SH-SY5Y (cell line): Measurements from ENCODE around the gene PARN.

Experiments used
- GATA2 ChIP-seq: IDR thresholded peaks from 2 replicates; pipeline ENCODE4 v1.6.1; 2011; ENCODE audit warnings: mild to moderate bottlenecking, low read depth, low read length
- GATA3 ChIP-seq: IDR thresholded peaks from 2 replicates; pipeline ENCODE4 v1.6.1; 2011; ENCODE audit warnings: low read depth, mild to moderate bottlenecking, low read length, moderate library complexity

Gene PARN

GRCh38 chr16:14416184-14416583, 213.9 kb downstream of the PARN start:
- TF ChIP-seq GATA2: no peak
- TF ChIP-seq GATA3: no peak

GRCh38 chr16:14415291-14415690, 214.8 kb downstream of the PARN start:
- TF ChIP-seq GATA2: no peak
- TF ChIP-seq GATA3: no peak

DNA sequence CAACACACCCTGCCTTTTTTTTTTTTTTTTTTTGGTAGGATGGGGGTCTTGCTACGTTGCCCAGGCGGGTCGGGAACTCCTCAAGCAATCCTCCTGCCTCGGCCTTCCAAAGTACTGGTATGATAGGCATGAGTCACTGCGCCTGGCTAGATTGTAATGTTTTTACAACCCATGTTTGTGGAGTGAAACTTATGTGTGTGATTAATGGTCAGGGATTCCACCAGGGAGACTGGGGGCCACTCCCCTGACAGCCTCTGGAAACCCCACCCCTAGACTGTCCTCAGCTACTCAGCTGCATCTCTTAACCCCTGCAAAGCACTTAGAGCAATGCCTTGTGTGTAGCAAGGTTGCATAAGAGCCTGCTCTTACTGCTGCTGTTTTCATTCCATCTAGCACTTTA, 220.5 kb downstream of the PARN start:
- TF ChIP-seq GATA3: no peak
- TF ChIP-seq GATA2: no peak

DNA sequence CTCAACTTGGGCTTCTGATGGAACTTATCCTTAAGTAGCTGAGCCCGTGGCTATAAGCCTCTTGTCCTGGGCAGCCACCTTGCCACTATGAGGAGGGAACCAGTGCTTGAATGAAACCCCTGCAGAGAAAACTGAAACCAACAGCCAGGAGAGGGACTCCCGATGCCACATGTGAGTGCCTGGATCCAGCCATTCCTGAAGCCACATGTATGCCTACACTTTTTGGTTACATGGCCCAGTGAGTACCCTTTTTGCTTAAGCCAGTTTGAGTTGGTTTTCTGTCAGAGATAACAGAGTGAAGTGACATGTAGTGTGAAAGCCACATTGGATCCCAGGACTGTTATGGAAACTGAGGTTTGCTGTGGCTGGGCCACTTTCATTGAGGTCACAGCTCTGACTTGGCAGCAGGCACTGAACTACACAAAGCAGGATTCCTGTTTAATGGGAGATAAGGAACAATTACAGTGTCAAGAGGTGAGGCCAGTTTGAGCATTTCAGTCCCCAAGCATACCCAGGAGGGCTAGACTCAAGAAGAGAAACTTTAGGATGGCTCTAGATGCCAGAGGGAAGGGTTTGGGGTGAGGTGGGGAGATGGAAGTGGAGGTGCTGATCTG, 222.2 kb downstream of the PARN start:
- TF ChIP-seq GATA3 (no peak), GATA2 (no peak)

DNA sequence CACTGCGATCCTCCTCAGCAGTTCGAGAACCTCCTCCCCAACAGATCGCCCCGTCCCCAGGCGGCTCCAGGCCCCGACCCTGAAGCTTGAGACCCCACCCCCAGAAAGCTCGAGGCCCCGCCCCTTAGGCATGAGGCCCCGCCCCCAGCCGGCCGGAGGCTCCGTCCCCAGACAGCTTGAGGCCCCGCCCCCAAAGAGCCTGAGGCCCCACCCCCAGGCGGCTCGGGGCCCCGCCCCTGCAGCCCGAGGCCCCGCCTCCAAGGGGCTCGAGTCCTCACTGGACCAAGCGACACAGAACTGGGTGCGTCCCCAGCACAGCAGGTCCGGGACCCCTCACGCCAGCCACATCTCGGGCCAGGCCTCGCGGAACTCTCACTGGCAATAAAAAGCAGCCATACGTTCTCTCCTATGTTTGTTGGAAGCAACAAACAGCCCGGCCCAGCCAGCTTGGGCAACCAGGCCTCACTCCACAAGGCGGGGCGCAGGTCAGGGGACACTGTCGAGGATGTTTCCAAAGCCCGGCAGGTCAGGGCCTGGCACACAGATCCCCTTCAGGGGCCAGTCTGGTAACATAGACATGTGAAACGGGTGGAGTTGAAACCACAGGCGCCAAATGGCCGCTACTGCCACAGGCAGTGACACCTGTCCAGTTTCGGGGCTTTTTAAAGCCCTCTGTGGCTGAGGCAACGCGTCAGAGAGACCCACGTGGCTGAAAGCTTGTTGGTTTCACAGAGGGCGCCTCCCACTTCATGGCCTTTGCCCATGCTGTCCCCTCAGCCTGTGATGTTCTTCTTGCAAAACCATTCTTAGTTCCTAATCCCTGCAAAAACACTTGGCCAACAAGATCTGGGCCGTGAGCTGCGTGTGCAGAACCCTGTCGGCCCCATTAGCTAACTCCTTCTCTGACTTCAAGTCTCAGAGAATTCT, 224.2 kb downstream of the PARN start:
- TF ChIP-seq GATA3 (no peak), GATA2 (no peak)

GRCh38 chr16:14400285-14400977, 229.6 kb downstream of the PARN start:
- TF ChIP-seq GATA2 (no peak), GATA3 (no peak)

DNA sequence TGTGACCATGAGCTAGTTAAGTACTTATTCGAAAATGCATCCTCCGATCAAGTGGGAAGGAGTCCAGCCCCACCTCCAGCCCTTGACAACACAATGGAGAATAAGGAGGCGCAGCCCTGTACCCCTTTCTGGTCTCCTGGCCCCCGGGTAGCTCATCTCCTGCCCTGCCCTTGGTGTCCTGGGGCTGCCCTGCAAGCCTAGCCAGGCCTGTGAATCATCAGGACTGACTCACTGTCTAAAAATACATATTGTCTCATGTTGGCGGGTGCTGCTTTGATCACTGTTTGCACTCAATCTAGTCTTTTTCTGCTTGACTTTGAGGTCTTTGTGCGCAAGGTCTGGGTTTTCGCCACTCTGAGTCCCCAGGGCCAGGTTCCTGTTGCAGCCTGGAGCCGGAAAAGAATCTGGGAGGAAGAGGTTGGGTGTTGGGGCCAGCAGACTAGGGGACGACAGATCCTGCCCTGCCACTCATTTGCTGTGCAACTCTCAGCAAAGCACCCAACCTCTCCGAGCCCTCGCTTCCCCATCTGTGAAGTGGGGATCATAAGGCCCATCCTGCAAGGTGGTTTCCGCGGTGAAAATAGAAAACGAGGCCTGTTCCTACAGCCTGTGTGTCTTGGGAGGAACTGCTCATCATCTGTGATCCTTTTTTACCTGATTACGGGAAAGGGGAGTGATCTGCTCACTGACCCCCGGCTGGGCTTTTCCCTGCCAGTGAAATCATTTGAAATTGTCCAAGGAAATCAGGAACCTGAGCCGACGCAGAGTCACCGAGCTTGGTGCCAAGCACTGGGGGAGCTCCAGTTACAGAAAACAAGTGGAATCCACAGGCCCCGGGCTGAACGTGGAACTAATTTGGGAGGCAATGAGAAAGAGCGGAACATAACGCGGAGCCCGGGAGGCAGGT, 230.4 kb downstream of the PARN start:
- TF ChIP-seq GATA3: no peak
- TF ChIP-seq GATA2: no peak

DNA sequence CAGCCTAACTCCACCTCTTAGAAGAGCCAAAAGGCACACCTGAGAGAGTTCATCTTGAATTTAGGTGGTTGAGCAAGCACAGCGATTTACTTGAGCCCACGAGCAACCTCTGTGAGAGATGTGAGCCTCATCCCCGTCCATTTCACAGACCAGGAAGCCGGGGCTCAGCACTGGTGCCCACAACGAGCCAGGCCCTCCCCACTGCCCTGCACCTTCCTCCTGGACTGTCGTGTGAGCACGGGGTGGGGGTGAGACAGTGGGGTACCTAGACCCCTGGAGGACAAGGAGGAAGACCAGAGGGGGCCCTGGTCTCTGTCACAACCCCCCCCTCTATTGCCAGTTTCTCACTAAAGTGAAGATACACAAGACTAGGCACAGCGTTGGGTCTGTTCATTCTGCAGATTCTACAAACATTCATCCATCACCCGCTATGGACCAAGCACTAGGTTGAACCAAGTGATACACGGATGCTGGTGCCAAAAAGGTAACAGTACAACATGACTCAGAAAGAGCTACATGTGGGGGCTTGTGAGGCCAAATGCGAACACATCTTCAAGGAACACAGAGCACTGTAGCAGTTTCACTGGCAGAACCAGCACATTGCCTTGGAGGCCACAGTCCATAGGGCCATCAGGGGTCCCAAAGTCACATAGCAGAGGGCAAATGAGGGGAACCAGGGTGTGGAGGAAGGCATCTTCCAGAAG, 231.9 kb downstream of the PARN start:
- TF ChIP-seq GATA3 (no peak), GATA2 (no peak)

- TF ChIP-seq GATA3 (no peak), GATA2 (no peak)
These were observed 235.2 kb downstream of the PARN start for GRCh38 chr16:14394834-14395233.

GRCh38 chr16:14392960-14393359, 237.1 kb downstream of the PARN start:
- TF ChIP-seq GATA2 (no peak), GATA3 (no peak)

GRCh38 chr16:14389359-14389758, 240.7 kb downstream of the PARN start:
- TF ChIP-seq GATA3: no peak
- no peak for TF ChIP-seq GATA2

DNA sequence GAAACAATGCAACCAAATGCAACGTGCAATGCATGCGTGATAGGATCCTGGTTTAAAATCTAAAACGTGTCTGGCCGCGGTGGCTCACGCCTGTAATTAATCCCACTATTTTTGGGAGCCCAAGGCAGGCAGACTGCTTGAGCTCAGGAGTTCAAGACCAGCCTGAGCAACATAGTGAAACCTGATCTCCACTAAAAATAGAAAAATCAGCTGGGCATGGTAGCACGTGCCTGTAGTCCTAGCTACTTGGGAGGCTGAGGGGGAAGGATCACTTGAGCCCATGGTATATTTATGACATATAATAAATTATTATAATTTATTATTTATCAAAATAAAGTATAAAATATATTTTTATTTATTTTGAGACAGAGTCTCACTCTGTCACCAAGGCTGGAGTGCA, 241.8 kb downstream of the PARN start:
- TF ChIP-seq GATA3: no peak
- TF ChIP-seq GATA2: no peak

DNA sequence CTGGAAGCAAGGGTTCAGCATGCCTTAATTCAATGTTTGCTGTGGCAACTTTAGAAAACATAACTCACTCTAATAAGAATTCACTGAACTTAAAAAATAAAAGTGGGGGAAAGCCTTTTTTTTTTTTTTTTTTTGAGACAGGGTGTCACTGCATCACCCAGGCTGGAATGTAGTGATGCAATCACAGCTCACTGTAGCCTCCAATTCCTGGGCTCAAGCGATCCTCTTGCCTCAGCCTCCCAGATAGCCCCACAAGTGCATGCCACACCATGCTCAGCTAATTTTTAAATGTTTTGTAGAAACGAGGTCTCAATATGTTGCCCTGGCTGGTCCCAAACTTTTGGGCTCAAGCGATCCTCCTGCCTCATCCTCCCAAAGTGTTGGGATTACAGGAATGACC, 243.9 kb downstream of the PARN start:
- TF ChIP-seq GATA2: no peak
- no peak for TF ChIP-seq GATA3
